Measurements from ENCODE around the gene USH1C. TPM values are rescaled to one million over a fixed set of nuclear protein-coding genes. Genes with fewer than 3 reads are reported as not detected.

The USH1C gene
- total RNA-seq, 1 experiment from 2014 or later = 101 TPM

DNA sequence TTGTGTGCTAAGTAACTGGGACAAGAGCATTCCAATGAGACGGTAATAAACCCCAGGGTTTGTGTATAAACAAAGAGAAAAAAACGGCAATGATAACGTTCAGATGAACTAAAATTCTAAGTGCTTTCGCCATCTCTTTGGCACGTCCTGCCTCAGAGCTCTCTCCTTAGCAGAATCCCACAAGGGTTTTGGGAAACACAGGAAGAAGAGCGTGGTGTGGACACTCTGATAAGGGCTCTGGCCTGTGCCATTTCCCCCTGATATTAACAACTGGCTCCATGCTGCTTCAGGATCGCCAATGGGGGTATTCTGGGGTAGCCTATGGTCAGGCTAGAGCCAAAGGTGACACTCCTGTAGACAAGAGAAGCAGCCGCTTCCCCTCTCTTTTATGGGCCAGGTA is 85.9 kb downstream of the USH1C start:
- H3K36me3 ChIP-seq (ENCODE audit: control insufficient read depth, insufficient read depth, low read length) = no peaks in the 10 kb centered on the region
- H3K27me3 ChIP-seq (replicated peaks; ENCODE audit: control insufficient read depth, insufficient read depth, low read length) = peaks cover 2% of the 10 kb centered on the region
- no peaks in the 10 kb centered on the region for H3K9me3 ChIP-seq
- H3K4me1 ChIP-seq = no peaks in the 10 kb centered on the region
- H3K4me3 Mint-ChIP-seq (ENCODE audit: unreplicated experiment) = no peak overlapping the region
- no peak overlapping the region for H3K27ac Mint-ChIP-seq (ENCODE audit: unreplicated experiment)
- ChIA-PET POLR2A (no interaction called here), CTCF (no interaction called here)
- no peak for DNase-seq
- intact Hi-C loops (cut with micrococcal nuclease; ENCODE audit: unreplicated experiment) = no loop called here
- TF ChIP-seq, protein P1, sequence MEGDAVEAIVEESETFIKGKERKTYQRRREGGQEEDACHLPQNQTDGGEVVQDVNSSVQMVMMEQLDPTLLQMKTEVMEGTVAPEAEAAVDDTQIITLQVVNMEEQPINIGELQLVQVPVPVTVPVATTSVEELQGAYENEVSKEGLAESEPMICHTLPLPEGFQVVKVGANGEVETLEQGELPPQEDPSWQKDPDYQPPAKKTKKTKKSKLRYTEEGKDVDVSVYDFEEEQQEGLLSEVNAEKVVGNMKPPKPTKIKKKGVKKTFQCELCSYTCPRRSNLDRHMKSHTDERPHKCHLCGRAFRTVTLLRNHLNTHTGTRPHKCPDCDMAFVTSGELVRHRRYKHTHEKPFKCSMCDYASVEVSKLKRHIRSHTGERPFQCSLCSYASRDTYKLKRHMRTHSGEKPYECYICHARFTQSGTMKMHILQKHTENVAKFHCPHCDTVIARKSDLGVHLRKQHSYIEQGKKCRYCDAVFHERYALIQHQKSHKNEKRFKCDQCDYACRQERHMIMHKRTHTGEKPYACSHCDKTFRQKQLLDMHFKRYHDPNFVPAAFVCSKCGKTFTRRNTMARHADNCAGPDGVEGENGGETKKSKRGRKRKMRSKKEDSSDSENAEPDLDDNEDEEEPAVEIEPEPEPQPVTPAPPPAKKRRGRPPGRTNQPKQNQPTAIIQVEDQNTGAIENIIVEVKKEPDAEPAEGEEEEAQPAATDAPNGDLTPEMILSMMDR (IDR thresholded peaks at IDR 0.05; ENCODE audit: insufficient read depth in 1 of 2, low read depth in 1 of 2, low read length in 1 of 2, severe bottlenecking in 1 of 2, unreplicated experiment in 1 of 2) = no peak
- no peaks in the 10 kb centered on the region for H3K4me1 Mint-ChIP-seq (ENCODE audit: low read depth, unreplicated experiment)
- no peaks in the 10 kb centered on the region for H3K9me3 Mint-ChIP-seq (ENCODE audit: unreplicated experiment)
- no TSS peak for BruUV-seq (replicated peaks)
- H3K27me3 Mint-ChIP-seq (ENCODE audit: insufficient read depth, unreplicated experiment) = peaks cover 15% of the 10 kb centered on the region
- no peak overlapping the region for H3K4me3 ChIP-seq (ENCODE audit: low read depth, low read length)
- H3K36me3 Mint-ChIP-seq (ENCODE audit: insufficient read depth, unreplicated experiment) = no peaks in the 10 kb centered on the region

DNA sequence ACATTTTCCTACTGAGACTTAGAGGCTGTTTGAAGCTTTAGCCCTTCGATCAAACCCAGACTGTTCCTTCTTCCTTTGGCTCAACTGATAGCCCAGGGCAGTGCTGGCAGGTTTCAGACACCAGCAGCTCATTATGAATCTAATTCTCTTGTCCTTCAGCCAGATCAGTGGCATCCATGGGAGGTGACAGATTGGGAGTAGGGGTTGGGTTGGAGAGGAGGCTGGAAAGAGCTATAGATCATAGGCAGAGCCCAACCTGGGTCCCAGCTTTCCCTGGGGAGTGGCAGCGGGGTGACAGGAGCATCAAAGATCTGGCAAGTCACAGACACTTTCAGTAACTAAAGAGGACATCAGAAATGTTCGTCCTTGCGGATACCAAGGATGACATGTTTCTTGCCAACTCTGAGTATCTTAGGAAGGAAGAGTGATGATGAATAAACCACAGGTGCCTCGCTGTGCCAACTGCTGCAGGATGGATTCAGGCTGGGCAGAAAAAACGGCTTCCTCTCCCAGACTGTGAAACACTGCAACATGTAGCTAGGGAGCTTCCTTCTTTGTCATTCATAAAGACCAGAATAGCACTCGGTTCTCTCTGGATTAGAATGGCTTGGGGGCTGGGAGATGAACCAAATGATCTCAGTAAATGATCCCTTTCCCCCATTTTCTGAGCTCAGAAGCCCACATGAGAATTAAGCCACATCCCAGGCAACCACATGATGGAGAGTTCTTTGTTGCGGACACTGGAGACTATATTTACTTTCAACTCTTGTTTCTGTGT is 86.6 kb downstream of the USH1C start:
- Mint-ChIP-seq H3K27me3 (ENCODE audit: insufficient read depth, unreplicated experiment) (peaks cover 15% of the 10 kb centered on the region), H3K4me3 (ENCODE audit: unreplicated experiment) (no peak overlapping the region), H3K27ac (ENCODE audit: unreplicated experiment) (no peak overlapping the region), H3K4me1 (ENCODE audit: low read depth, unreplicated experiment) (no peaks in the 10 kb centered on the region), H3K36me3 (ENCODE audit: insufficient read depth, unreplicated experiment) (no peaks in the 10 kb centered on the region), H3K9me3 (ENCODE audit: unreplicated experiment) (no peaks in the 10 kb centered on the region)
- no peaks in the 10 kb centered on the region for H3K36me3 ChIP-seq (ENCODE audit: control insufficient read depth, insufficient read depth, low read length)
- TF ChIP-seq, protein P1 (IDR thresholded peaks at IDR 0.05; ENCODE audit: insufficient read depth in 1 of 2, low read depth in 1 of 2, low read length in 1 of 2, severe bottlenecking in 1 of 2, unreplicated experiment in 1 of 2) = no peak
- peaks cover 2% of the 10 kb centered on the region for H3K27me3 ChIP-seq (replicated peaks; ENCODE audit: control insufficient read depth, insufficient read depth, low read length)
- BruUV-seq (replicated peaks) = no TSS peak
- H3K4me1 ChIP-seq = no peaks in the 10 kb centered on the region
- no peak overlapping the region for H3K4me3 ChIP-seq (ENCODE audit: low read depth, low read length)
- ChIA-PET CTCF (interaction anchor here (0.9 kb wide), 1 partner anchor 11 kb away, joined by 3 read pairs; no protein-coding TSS in a partner anchor), POLR2A (no interaction called here)
- DNase-seq = no peak
- intact Hi-C loops (cut with micrococcal nuclease; ENCODE audit: unreplicated experiment) = no loop called here
- H3K9me3 ChIP-seq = no peaks in the 10 kb centered on the region

DNA sequence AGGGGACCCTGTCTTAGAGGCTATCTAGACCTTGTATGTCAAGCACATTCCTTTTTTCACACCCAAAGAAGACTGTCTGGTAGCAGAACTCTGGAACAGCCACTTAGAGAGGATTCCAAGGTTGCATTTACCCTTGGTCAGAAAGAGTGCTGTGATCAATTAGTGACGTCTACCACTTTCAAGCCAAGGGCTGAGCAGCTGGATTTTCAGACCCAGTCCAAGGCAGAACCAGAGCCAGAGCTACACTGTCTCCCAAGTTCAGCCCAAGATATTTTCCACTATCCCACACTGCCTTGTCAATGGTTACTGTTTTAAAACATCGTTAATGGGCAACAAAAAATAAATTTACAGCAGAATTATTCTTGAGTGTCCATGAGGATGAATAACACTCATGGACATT is 91.5 kb downstream of the USH1C start:
- ChIA-PET CTCF (no interaction called here), POLR2A (interaction anchor here (0.6 kb wide), 1 partner anchor 16 kb away, joined by 4 read pairs; no protein-coding TSS in a partner anchor)
- no peak for DNase-seq
- no peaks in the 10 kb centered on the region for H3K4me1 Mint-ChIP-seq (ENCODE audit: low read depth, unreplicated experiment)
- no peaks in the 10 kb centered on the region for H3K9me3 Mint-ChIP-seq (ENCODE audit: unreplicated experiment)
- no TSS peak for BruUV-seq (replicated peaks)
- TF ChIP-seq, protein P1 (IDR thresholded peaks at IDR 0.05; ENCODE audit: insufficient read depth in 1 of 2, low read depth in 1 of 2, low read length in 1 of 2, severe bottlenecking in 1 of 2, unreplicated experiment in 1 of 2) = no peak
- H3K4me3 Mint-ChIP-seq (ENCODE audit: unreplicated experiment) = no peak overlapping the region
- intact Hi-C loops (cut with micrococcal nuclease; ENCODE audit: unreplicated experiment) = no loop called here
- no peaks in the 10 kb centered on the region for H3K36me3 Mint-ChIP-seq (ENCODE audit: insufficient read depth, unreplicated experiment)
- no peak overlapping the region for H3K4me3 ChIP-seq (ENCODE audit: low read depth, low read length)
- H3K9me3 ChIP-seq = no peaks in the 10 kb centered on the region; the same call in 1 of the 2 replicates
- H3K27me3 ChIP-seq (replicated peaks; ENCODE audit: control insufficient read depth, insufficient read depth, low read length) = no peaks in the 10 kb centered on the region; the same call in none of the 2 replicates
- no peaks in the 10 kb centered on the region for H3K36me3 ChIP-seq (ENCODE audit: control insufficient read depth, insufficient read depth, low read length)
- peaks cover 21% of the 10 kb centered on the region for H3K27me3 Mint-ChIP-seq (ENCODE audit: insufficient read depth, unreplicated experiment)
- H3K27ac Mint-ChIP-seq (ENCODE audit: unreplicated experiment) = no peak overlapping the region
- H3K4me1 ChIP-seq = no peaks in the 10 kb centered on the region

Measured in Caco-2 (cell line).